GM19351 (cell line): ENCODE results near the gene SHC3.

Experiments used
- ATAC-seq: cut with Tn5 transposase; IDR thresholded peaks from one replicate; pipeline ENCODE4 v1.9.1; 2021; ENCODE audit warnings: mild to moderate bottlenecking, moderate library complexity; ENCODE audit not compliant: unreplicated experiment

SHC3 gene

GRCh38 chr9:88971131-88971960 lies 207.3 kb downstream of the SHC3 start:
- no peak for ATAC-seq

GRCh38 chr9:88969646-88970373 lies 208.8 kb downstream of the SHC3 start:
- no peak for ATAC-seq

DNA sequence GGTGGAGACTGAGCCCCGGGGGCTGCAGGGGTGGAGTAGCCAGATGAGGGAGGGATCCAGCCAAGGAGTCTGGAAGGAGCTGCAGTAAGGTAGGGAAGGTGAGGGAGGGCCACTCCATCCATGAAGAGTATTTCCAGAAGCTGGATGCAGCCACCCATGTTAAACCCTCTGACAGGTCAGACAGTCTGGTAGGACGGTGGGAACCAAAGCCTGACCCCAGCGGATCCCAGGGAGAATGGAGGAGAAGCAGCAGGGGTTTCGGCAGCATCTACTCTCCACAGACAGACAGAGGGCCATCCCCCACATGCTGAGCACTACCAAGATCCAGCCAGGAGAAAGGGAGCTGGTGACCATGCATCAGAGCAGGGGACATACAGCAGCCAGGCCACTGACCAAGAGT lies 209.8 kb downstream of the SHC3 start:
- no peak for ATAC-seq

DNA sequence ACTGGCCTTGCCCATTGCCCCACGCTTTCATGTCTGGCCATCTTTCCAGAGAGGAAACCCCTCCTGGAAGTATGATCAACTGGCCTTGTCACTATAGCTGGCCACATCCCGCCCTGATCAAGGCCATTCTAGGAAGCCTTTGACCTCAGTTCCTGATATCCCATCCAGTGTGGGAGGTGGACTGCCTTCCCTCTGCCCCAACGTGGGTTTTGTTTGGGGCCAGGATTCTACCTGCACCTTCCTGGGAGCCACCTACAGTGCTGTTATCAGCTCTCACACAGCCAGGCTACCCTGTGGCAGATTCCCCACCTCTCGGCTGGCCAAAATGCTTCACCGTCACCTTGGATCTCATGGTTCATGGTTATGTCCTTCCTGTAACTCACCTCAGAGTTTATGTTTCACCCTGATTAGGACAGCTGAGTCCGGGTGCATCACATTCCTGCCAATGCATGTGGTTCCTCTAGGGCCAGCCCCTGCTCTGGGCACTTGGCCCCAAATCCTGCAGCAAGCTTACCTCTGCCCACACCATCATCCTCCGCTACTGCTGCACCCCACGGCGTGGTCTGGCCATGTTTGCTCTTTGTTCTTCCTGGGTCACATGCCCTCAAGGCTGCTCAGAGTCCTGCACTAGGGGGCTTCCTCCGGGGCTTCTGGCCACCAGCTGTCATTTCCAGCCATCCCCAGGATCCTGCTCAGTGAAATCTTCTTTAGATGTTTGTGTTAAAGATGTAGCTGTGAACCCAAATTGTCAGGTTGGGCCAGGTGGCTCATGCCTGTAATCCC lies 211.5 kb downstream of the SHC3 start:
- ATAC-seq: no peak

- no peak for ATAC-seq
Observed at GRCh38 chr9:88965473-88965872, 213.1 kb downstream of the SHC3 start.

GRCh38 chr9:88960632-88961031 lies 218.0 kb downstream of the SHC3 start:
- no peak for ATAC-seq

DNA sequence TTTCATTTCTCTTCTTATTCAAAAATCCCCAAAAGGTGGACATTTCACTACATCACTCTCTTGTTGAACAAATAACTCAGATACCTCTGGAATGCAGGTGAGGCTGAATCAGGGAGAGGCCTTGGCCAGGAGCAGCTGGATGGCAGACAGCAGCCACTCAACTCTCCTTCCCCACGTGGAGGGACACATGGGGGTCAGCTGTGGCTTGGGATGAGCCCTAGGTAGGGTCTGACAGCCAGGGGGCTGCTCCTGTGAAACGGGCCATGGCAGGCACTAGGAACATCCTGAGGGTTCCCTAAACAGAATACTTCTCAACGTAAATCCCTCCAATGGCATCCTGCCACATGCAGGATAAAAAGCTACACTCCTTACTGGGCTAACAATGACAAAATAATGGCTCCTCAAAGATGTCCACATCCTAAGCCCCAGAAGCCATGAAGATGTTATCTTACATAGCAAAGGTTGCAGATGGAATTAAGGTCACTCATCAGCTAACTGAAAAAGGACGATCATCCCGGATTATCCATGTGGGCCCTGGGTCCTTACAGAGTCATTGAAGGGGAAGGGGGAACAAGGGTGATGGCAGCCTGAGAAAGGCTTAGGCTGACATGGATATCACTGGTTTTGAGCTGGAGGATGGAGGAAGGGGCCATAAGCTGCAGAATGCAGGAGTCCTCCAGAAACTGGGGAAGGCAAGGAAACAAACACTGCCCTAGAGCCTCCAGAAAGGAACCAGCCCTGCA lies 218.7 kb downstream of the SHC3 start:
- no peak for ATAC-seq

GRCh38 chr9:88957526-88957925 lies 221.1 kb downstream of the SHC3 start:
- no peak for ATAC-seq
